GM06990 (cell line): ENCODE results near the gene PPM1G.
A peak's percentile ranks its signal among the peaks of the same experiment; 100 is the strongest.

Experiments
- DNase-seq: peaks from one replicate; pipeline ENCODE4 v3.0.0-alpha.2; 2011; ENCODE audit not compliant: insufficient read length; ENCODE audit errors: extremely low read depth
- H3K27me3 ChIP-seq: replicated peaks from 2 replicates; pipeline ENCODE4 v1.6.0; 2011; ENCODE audit warnings: low read length; ENCODE audit not compliant: control insufficient read depth, insufficient read depth
- H3K36me3 ChIP-seq: 2 replicates; pipeline ENCODE4 v1.5.1; 2011; ENCODE audit warnings: low read length; ENCODE audit not compliant: control insufficient read depth, insufficient read depth
- H3K4me3 ChIP-seq: replicated peaks from 2 replicates; pipeline ENCODE4 v1.5.1; 2011; ENCODE audit warnings: low read depth, mild to moderate bottlenecking, control low read depth, low read length
- TF ChIP-seq, protein P1 (sequence below): IDR thresholded peaks from 2 replicates; pipeline ENCODE4 v1.5.1; 2011; ENCODE audit warnings: low read length, control low read depth, mild to moderate bottlenecking, inconsistent platforms; ENCODE audit not compliant: insufficient read depth, poor library complexity, severe bottlenecking

The PPM1G gene

GRCh38 chr2:27378809-27379290, 30.5 kb downstream of the PPM1G start:
- TF ChIP-seq, protein P1, sequence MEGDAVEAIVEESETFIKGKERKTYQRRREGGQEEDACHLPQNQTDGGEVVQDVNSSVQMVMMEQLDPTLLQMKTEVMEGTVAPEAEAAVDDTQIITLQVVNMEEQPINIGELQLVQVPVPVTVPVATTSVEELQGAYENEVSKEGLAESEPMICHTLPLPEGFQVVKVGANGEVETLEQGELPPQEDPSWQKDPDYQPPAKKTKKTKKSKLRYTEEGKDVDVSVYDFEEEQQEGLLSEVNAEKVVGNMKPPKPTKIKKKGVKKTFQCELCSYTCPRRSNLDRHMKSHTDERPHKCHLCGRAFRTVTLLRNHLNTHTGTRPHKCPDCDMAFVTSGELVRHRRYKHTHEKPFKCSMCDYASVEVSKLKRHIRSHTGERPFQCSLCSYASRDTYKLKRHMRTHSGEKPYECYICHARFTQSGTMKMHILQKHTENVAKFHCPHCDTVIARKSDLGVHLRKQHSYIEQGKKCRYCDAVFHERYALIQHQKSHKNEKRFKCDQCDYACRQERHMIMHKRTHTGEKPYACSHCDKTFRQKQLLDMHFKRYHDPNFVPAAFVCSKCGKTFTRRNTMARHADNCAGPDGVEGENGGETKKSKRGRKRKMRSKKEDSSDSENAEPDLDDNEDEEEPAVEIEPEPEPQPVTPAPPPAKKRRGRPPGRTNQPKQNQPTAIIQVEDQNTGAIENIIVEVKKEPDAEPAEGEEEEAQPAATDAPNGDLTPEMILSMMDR = no peak
- Histone ChIP-seq H3K36me3 (peaks cover 53% of the 10 kb centered on the region), H3K27me3 (no peaks in the 10 kb centered on the region), H3K4me3 (peak overlapping the region; percentile 94; the same call in 1 of the 2 replicates)
- DNase-seq = peak; percentile 24

DNA sequence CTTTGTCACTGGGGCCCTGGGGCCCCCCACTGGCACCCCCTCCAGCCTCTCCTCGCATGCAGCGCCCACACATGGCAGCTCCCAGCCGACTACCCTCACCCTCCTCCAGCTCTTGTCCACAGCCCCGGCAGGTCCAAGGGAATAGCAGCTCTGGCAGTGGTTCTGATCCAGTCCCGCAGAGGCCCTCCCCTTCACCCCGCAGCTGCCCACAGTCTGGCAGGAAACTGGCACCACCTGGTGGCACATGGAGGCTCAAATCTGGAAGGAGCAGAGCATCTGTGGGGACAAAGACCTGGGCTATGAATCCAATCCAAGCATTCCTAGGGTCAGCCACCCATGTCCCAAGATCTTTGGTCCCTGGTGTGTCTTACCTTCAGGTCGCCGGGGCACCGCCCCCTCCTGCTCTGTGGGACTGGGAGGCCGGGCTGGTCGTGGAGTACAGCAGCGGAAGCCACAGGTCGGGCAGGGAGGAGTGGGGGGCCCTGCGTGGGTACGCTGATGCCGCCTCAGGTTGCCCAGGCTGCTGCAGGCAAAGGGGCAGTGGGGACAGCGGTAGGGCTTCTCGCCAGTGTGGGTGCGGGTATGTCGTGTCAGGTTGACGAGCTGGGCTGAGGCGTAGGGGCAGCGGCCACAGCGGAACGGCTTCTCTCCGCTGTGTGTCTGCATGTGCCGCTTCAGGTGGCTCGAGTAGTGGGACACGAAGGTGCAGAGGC, 31.1 kb downstream of the PPM1G start:
- H3K27me3 ChIP-seq = no peaks in the 10 kb centered on the region
- H3K4me3 ChIP-seq = no peak overlapping the region
- peak; percentile 26 for DNase-seq
- TF ChIP-seq, protein P1 = peak; percentile 37
- H3K36me3 ChIP-seq = peaks cover 51% of the 10 kb centered on the region

DNA sequence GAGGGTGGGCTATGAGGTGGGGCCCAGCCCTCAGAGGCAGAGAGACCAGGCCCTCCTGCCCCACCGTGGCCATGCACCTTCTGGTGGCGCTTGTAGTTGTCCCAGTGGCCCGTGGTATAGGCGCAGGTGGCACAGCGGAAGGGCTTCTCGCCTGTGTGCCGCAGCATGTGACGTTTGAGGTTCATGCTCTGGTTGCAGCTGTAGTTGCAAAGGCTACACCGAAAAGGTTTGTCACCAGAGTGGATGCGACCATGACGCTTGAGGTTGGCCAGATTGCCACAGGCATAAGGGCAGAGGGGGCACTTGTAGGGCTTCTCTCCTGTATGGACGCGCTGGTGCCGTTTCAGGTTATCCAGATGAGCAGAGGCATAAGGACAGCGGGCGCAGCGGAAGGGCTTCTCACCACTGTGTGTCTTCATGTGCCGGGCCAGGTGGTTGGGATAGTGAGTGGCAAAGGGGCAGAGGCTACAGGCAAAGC, 31.7 kb downstream of the PPM1G start:
- TF ChIP-seq, protein P1 = no peak
- no peaks in the 10 kb centered on the region for H3K27me3 ChIP-seq
- no peak overlapping the region for H3K4me3 ChIP-seq
- DNase-seq = no peak
- H3K36me3 ChIP-seq = peaks cover 54% of the 10 kb centered on the region

GRCh38 chr2:27376866-27377617, 32.3 kb downstream of the PPM1G start:
- TF ChIP-seq, protein P1 = no peak
- peaks cover 52% of the 10 kb centered on the region for H3K36me3 ChIP-seq
- no peak overlapping the region for H3K4me3 ChIP-seq
- no peaks in the 10 kb centered on the region for H3K27me3 ChIP-seq
- DNase-seq = no peak

- peaks cover 50% of the 10 kb centered on the region for H3K36me3 ChIP-seq
- TF ChIP-seq, protein P1 = no peak
- DNase-seq = no peak
- no peak overlapping the region for H3K4me3 ChIP-seq
- no peaks in the 10 kb centered on the region for H3K27me3 ChIP-seq
These were observed 33.1 kb downstream of the PPM1G start for GRCh38 chr2:27376151-27376865.
